Measurements from ENCODE around the gene CYFIP1.
A peak's percentile ranks its signal among the peaks of the same experiment; 100 is the strongest.

The CYFIP1 gene

GRCh38 chr15:22880068-22880980 lies 99.8 kb downstream of the CYFIP1 start:
- WGBS (ENCODE audit: insufficient coverage, insufficient read length), result no CpG with 5 or more reads among the region's 33 CpGs
- H3K4me3 ChIP-seq (ENCODE audit: low read length), result no peak overlapping the region
- no peaks in the 10 kb centered on the region for H3K27me3 ChIP-seq (ENCODE audit: control insufficient read depth, insufficient read depth, low read length)
- H3K36me3 ChIP-seq (ENCODE audit: control insufficient read depth, insufficient read depth, low read length), result peaks cover 5% of the 10 kb centered on the region; the same call in 1 of the 2 replicates
- H3K4me1 ChIP-seq (ENCODE audit: control insufficient read depth, insufficient read depth, low read length), result no peaks in the 10 kb centered on the region
- H3K9me3 ChIP-seq (ENCODE audit: control insufficient read depth, insufficient read depth, low read length), result no peaks in the 10 kb centered on the region
- H3K27ac ChIP-seq (ENCODE audit: low read length), result no peak overlapping the region
- DNase-seq (ENCODE audit: low read depth, low spot score), result no peak

DNA sequence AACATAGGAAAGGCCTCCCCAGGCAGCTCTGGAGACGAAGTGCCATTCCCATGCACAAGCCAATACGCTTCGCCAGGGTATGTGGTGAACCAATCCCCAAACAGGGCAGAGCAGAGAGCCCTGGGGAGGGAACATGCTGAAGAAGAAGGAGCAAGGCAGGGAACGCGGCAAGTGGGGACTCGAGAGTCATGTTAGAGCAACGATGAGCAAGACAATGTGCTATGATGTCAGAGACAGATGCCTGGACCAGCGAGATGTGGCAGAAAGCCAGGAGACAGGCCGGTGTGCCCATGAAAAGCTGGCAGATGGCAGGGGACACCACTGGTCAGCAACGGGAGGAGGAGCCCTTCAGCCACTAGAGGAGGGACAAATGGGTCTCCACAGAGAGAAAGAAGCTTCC lies 102.1 kb downstream of the CYFIP1 start:
- WGBS (ENCODE audit: insufficient coverage, insufficient read length), result no CpG with 5 or more reads among the region's 10 CpGs
- Histone ChIP-seq H3K4me1 (ENCODE audit: control insufficient read depth, insufficient read depth, low read length) (peaks cover 5% of the 10 kb centered on the region; the same call in 1 of the 2 replicates), H3K9me3 (ENCODE audit: control insufficient read depth, insufficient read depth, low read length) (no peaks in the 10 kb centered on the region), H3K27ac (ENCODE audit: low read length) (no peak overlapping the region), H3K27me3 (ENCODE audit: control insufficient read depth, insufficient read depth, low read length) (no peaks in the 10 kb centered on the region), H3K4me3 (ENCODE audit: low read length) (no peak overlapping the region), H3K36me3 (ENCODE audit: control insufficient read depth, insufficient read depth, low read length) (peaks cover 5% of the 10 kb centered on the region; the same call in 1 of the 2 replicates)
- DNase-seq (ENCODE audit: low read depth, low spot score), result no peak

GRCh38 chr15:22877607-22878006 lies 102.6 kb downstream of the CYFIP1 start:
- H3K4me3 ChIP-seq (ENCODE audit: low read length), result no peak overlapping the region
- DNase-seq (ENCODE audit: low read depth, low spot score), result no peak
- no peaks in the 10 kb centered on the region for H3K27me3 ChIP-seq (ENCODE audit: control insufficient read depth, insufficient read depth, low read length)
- H3K36me3 ChIP-seq (ENCODE audit: control insufficient read depth, insufficient read depth, low read length), result peaks cover 3% of the 10 kb centered on the region; the same call in 1 of the 2 replicates
- WGBS (ENCODE audit: insufficient coverage, insufficient read length), result no CpG with 5 or more reads among the region's 8 CpGs
- peaks cover 5% of the 10 kb centered on the region; the same call in 1 of the 2 replicates for H3K4me1 ChIP-seq (ENCODE audit: control insufficient read depth, insufficient read depth, low read length)
- no peaks in the 10 kb centered on the region for H3K9me3 ChIP-seq (ENCODE audit: control insufficient read depth, insufficient read depth, low read length)
- H3K27ac ChIP-seq (ENCODE audit: low read length), result no peak overlapping the region

DNA sequence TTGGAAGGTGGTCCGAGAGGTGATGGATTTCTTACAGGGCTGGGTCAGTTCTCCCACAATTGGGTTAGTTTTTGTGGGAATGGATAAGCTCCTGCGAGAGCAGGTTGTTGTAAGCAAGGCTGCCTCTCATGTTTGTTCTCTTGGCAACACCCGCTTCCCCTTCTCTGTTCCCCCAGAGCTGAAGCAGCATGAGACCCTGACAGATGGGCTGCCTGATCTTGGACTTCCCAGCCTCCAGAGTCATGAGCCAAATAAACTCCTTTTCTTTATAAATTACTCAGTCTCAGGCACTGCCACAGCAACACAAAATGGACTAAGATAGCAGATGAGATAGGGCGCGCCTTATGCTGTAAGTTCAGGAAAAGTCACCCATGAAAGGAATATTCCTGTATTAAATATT lies 103.1 kb downstream of the CYFIP1 start:
- Histone ChIP-seq H3K4me1 (ENCODE audit: control insufficient read depth, insufficient read depth, low read length) (peaks cover 5% of the 10 kb centered on the region; the same call in 1 of the 2 replicates), H3K27ac (ENCODE audit: low read length) (no peak overlapping the region), H3K9me3 (ENCODE audit: control insufficient read depth, insufficient read depth, low read length) (no peaks in the 10 kb centered on the region), H3K27me3 (ENCODE audit: control insufficient read depth, insufficient read depth, low read length) (no peaks in the 10 kb centered on the region), H3K4me3 (ENCODE audit: low read length) (no peak overlapping the region), H3K36me3 (ENCODE audit: control insufficient read depth, insufficient read depth, low read length) (peaks cover 3% of the 10 kb centered on the region; the same call in 1 of the 2 replicates)
- DNase-seq (ENCODE audit: low read depth, low spot score), result no peak
- no CpG with 5 or more reads among the region's 5 CpGs for WGBS (ENCODE audit: insufficient coverage, insufficient read length)

GRCh38 chr15:22874966-22875365 lies 105.2 kb downstream of the CYFIP1 start:
- Histone ChIP-seq H3K27me3 (ENCODE audit: control insufficient read depth, insufficient read depth, low read length) (no peaks in the 10 kb centered on the region), H3K27ac (ENCODE audit: low read length) (no peak overlapping the region), H3K36me3 (ENCODE audit: control insufficient read depth, insufficient read depth, low read length) (no peaks in the 10 kb centered on the region; the same call in 1 of the 2 replicates), H3K4me1 (ENCODE audit: control insufficient read depth, insufficient read depth, low read length) (peaks cover 5% of the 10 kb centered on the region; the same call in 1 of the 2 replicates), H3K9me3 (ENCODE audit: control insufficient read depth, insufficient read depth, low read length) (no peaks in the 10 kb centered on the region), H3K4me3 (ENCODE audit: low read length) (no peak overlapping the region)
- no CpG with 5 or more reads among the region's 7 CpGs for WGBS (ENCODE audit: insufficient coverage, insufficient read length)
- no peak for DNase-seq (ENCODE audit: low read depth, low spot score)

GRCh38 chr15:22874256-22874655 lies 105.9 kb downstream of the CYFIP1 start:
- Histone ChIP-seq H3K9me3 (ENCODE audit: control insufficient read depth, insufficient read depth, low read length) (no peaks in the 10 kb centered on the region), H3K36me3 (ENCODE audit: control insufficient read depth, insufficient read depth, low read length) (no peaks in the 10 kb centered on the region; the same call in 1 of the 2 replicates)
- no CpG with 5 or more reads among the region's 8 CpGs for WGBS (ENCODE audit: insufficient coverage, insufficient read length)

GRCh38 chr15:22873841-22874240 lies 106.3 kb downstream of the CYFIP1 start:
- H3K27me3 ChIP-seq (ENCODE audit: control insufficient read depth, insufficient read depth, low read length), result no peaks in the 10 kb centered on the region
- H3K4me3 ChIP-seq (ENCODE audit: low read length), result no peak overlapping the region
- H3K4me1 ChIP-seq (ENCODE audit: control insufficient read depth, insufficient read depth, low read length), result peaks cover 5% of the 10 kb centered on the region; the same call in 1 of the 2 replicates
- H3K36me3 ChIP-seq (ENCODE audit: control insufficient read depth, insufficient read depth, low read length), result peaks cover 3% of the 10 kb centered on the region
- no peak for DNase-seq (ENCODE audit: low read depth, low spot score)
- WGBS (ENCODE audit: insufficient coverage, insufficient read length), result no CpG with 5 or more reads among the region's 9 CpGs
- no peaks in the 10 kb centered on the region for H3K9me3 ChIP-seq (ENCODE audit: control insufficient read depth, insufficient read depth, low read length)
- no peak overlapping the region for H3K27ac ChIP-seq (ENCODE audit: low read length)

More at GRCh38 chr15:22874256-22874655, 105.9 kb downstream of the CYFIP1 start:
- Histone ChIP-seq H3K4me3 (ENCODE audit: low read length) (no peak overlapping the region), H3K27me3 (ENCODE audit: control insufficient read depth, insufficient read depth, low read length) (no peaks in the 10 kb centered on the region), H3K27ac (ENCODE audit: low read length) (no peak overlapping the region), H3K4me1 (ENCODE audit: control insufficient read depth, insufficient read depth, low read length) (peaks cover 5% of the 10 kb centered on the region; the same call in 1 of the 2 replicates)
- no peak for DNase-seq (ENCODE audit: low read depth, low spot score)

DNA sequence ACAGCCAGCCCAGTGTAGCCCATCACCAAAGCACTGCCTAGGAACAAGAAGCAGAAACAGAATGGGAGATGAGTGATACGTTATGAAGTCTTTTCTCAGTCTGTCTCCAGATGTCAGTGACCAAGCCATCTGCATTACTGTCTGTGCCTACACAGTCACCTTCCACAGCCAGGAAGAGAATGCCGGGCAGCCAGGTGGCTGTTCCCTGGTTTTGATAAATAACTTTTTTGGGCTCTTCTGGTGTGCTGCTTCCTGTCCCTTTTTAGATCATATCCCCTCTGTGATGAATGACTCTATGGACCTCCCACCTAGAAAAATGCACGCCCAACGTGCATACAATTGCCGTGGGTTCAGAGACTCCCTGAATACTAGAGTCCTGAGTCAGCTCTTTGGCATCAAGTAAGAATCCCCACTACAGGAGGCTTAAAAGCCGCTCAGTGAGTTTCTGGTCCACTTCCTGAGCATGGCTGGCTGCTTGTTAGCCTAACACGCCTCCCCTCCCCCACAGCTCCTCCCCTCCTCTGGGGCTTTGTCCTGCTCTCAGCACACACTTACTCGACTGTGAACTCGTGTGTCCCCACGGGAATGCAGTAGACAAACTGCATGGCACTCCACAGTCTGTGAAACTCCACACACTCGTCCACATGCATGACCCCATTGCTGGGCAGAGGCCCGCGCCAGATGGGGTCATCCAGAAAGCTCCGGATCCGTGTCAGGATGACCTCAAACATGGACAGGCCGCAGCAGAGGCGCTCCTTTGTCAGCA lies 107.0 kb downstream of the CYFIP1 start:
- H3K4me3 ChIP-seq (ENCODE audit: low read length), result no peak overlapping the region

DNA sequence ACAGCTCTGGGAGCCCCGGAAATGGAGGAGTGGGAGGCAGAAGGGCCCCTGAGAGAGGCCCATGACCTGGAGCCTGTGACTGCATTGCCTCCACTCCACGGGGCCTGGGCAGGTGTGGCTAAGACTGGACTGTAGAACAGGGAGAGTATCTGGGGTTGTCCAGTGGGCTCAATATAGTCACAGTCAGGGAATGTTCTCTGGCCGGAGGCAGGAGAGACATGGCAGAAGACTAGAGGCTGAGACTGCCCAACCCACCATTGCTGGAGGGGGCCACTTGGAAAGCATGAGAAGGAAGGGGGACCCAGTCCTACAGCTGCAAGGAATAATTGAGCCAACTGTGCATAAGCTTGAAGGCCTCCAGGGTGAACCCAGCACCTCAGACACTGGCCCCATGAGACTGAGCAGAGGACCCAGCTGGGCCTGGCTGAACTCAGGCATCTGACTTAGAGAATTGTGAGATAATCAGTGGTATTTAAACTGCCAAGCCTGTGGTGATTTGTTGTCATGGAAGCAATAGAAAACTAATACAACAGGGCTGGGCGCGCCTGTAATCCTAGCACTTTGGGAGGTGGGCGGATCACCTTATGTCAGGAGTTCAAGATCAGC lies 108.6 kb downstream of the CYFIP1 start:
- Histone ChIP-seq H3K4me3 (ENCODE audit: low read length) (no peak overlapping the region), H3K27me3 (ENCODE audit: control insufficient read depth, insufficient read depth, low read length) (no peaks in the 10 kb centered on the region), H3K36me3 (ENCODE audit: control insufficient read depth, insufficient read depth, low read length) (peaks cover 3% of the 10 kb centered on the region; the same call in 1 of the 2 replicates), H3K9me3 (ENCODE audit: control insufficient read depth, insufficient read depth, low read length) (no peaks in the 10 kb centered on the region), H3K4me1 (ENCODE audit: control insufficient read depth, insufficient read depth, low read length) (peaks cover 5% of the 10 kb centered on the region; the same call in 1 of the 2 replicates), H3K27ac (ENCODE audit: low read length) (no peak overlapping the region)
- WGBS (ENCODE audit: insufficient coverage, insufficient read length), result no CpG with 5 or more reads among the region's 6 CpGs
- no peak for DNase-seq (ENCODE audit: low read depth, low spot score)

More for the DNA sequence above, 107.0 kb downstream of the CYFIP1 start:
- no peaks in the 10 kb centered on the region for H3K9me3 ChIP-seq (ENCODE audit: control insufficient read depth, insufficient read depth, low read length)
- H3K4me1 ChIP-seq (ENCODE audit: control insufficient read depth, insufficient read depth, low read length), result peaks cover 5% of the 10 kb centered on the region; the same call in 1 of the 2 replicates
- WGBS (ENCODE audit: insufficient coverage, insufficient read length), result no CpG with 5 or more reads among the region's 17 CpGs
- no peak overlapping the region for H3K27ac ChIP-seq (ENCODE audit: low read length)
- no peaks in the 10 kb centered on the region for H3K27me3 ChIP-seq (ENCODE audit: control insufficient read depth, insufficient read depth, low read length)
- DNase-seq (ENCODE audit: low read depth, low spot score), result peak; percentile 18
- peaks cover 3% of the 10 kb centered on the region for H3K36me3 ChIP-seq (ENCODE audit: control insufficient read depth, insufficient read depth, low read length)

DNA sequence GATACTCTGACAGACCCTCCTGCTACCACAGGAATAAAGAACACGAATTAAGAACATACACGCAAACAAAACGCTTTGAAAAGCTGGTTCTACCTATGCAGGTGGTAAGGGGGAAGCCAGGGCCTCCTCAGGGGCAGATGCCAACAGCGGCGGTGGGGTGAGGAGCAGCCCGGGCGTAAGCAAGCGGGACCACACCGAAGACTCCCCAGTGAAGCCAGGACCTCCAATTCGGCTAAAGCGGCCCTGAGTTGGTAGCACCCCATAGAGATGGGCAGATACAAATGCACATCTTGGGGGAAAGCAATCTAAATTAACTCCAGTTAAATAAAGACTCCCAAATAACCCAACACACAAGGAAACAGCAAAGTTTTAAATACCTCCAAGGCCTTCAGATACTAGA lies 109.3 kb downstream of the CYFIP1 start:
- H3K27me3 ChIP-seq (ENCODE audit: control insufficient read depth, insufficient read depth, low read length), result no peaks in the 10 kb centered on the region
- H3K4me3 ChIP-seq (ENCODE audit: low read length), result no peak overlapping the region
- no peaks in the 10 kb centered on the region for H3K9me3 ChIP-seq (ENCODE audit: control insufficient read depth, insufficient read depth, low read length)
- no peak for DNase-seq (ENCODE audit: low read depth, low spot score)
- peaks cover 5% of the 10 kb centered on the region; the same call in 1 of the 2 replicates for H3K4me1 ChIP-seq (ENCODE audit: control insufficient read depth, insufficient read depth, low read length)
- peaks cover 5% of the 10 kb centered on the region; the same call in 1 of the 2 replicates for H3K36me3 ChIP-seq (ENCODE audit: control insufficient read depth, insufficient read depth, low read length)
- no CpG with 5 or more reads among the region's 11 CpGs for WGBS (ENCODE audit: insufficient coverage, insufficient read length)
- no peak overlapping the region for H3K27ac ChIP-seq (ENCODE audit: low read length)
